Neural cell (in vitro differentiated cells): ENCODE measurements around the gene GLYATL3.

Experiments
- CTCF ChIP-seq: fragments of 450-650 bp; IDR thresholded peaks from 2 replicates; pipeline ENCODE4 v1.5.1; 2014; ENCODE audit warnings: antibody characterized with exemption, mild to moderate bottlenecking, moderate library complexity; ENCODE audit not compliant: poor library complexity, severe bottlenecking
- POLR2AphosphoS5 ChIP-seq: IDR thresholded peaks from 2 replicates; pipeline ENCODE4 v1.6.1; 2012
- REST ChIP-seq: IDR thresholded peaks from 2 replicates; pipeline ENCODE4 v1.6.1; 2012; ENCODE audit warnings: borderline replicate concordance

- no peak for TF ChIP-seq CTCF
- TF ChIP-seq REST = no peak
- no peak for TF ChIP-seq POLR2AphosphoS5
Measured at GRCh38 chr6:49464691-49465090, 35.0 kb upstream of the GLYATL3 start.
